NCI-H1105 treated with DMSO at 0.1 percent for 48 hours (cell line): Measurements from ENCODE around the gene CEBPE.
"Not testable (repeated sequence)": the region's sequence is repeated elsewhere in the genome, so short reads cannot be mapped to it uniquely, and the experiment has no call there.

Experiments used
- DNase-seq: peaks from one replicate; lab custom pipeline; 2025; lab: John Stamatoyannopoulos, UW

The CEBPE gene

DNA sequence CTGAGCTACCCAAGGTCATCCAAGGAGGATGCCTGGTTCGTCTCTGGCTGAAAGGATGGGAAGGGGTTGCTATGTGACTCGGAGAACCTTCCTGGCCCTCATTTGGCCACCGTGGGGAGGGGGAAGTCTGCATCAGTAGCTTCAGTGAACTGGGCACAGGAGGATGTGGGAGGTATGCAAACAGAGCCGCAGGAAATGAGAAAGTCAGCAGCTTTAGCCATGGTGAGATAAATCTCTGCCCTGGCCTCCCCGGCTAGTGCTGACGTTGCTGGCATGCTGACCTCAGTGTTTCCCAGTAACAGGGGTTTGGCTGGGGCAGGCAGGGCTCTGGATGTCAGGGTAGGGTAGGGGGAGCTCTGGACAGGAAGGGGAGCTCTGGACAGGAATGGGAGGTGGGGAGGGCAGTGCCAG lies 2.3 kb upstream of the CEBPE start:
- no peak for DNase-seq

DNA sequence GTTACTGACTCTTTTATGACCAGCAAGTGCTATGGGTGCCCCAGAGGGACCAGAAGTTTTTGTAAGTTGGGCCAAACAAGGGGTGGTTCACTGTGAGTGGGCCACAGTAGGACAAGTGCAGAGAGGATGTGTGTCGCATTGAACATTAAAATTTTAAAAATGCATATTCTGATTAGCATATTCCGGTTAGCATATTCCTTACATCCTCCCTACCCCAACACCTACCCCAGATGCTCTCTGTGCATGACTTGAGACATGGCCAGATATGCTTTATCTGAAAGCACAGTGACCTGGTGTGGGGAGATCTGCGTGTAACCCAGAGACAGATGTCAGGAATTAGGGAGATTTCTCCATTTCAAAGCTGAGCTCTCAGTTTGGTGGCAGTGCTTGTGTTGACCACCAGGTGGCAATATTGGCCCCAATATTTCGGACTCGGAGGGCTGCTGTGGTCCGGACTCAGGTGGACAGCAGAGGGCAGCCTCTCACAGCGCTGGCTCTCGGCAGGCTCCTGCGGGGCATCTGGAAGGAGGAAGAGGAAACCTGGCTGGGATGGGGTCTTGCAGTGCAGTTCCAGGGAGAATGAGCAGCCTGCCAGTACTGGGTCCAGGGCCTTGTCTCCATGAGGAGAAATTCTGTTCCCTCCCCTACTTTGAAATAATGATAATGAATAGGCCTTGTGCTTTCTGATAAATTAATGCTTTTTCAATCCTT lies 1.6 kb upstream of the CEBPE start:
- peak; percentile 81 for DNase-seq

DNA sequence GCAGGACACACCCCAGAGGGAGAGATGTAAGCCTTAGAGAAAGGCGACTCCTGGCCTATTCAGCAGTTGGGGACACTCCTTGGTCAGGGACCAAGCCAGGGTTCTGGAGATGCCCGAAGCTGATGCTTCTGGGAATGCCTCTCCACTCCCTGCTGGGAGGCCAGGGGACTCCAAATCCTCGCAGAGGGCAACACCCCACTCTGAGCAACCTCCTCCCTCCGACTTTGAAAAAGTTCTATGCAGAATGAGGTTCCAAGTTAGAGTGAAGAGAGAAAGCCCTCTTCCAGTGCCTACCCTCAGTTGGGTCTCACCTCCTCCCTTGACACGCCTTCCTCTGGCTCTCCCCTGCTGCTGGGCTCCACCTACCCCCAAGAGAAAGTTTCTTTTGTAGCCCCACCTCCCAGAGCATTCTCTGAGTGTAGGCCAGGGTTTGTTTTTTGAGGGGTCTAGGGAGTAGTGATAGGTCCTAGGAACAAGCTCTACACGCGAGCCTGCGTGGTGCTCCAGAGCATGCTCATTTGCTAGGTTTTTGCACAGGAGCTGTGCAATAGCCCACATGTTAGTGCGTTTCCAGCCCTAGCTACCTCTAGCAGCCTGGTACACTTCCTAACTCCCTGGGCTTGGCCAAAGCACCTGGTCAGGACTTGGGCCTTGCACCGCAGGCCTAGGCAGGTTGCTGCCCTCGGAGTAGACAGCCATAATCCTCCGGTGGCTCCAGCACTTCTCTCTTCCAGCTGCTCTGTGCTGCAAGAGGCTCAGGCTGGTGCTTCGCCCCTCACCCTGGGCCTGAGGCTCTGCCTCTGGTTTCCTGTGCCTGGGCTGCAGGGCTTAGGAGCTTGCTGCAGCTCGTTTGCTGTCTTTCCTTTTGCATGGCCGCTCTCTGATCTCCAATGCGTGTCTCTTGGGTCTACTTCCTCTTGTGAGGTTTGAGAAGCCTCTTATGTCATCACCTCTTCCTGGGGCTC lies 590 bp upstream of the CEBPE start:
- DNase-seq, result no peak

DNA sequence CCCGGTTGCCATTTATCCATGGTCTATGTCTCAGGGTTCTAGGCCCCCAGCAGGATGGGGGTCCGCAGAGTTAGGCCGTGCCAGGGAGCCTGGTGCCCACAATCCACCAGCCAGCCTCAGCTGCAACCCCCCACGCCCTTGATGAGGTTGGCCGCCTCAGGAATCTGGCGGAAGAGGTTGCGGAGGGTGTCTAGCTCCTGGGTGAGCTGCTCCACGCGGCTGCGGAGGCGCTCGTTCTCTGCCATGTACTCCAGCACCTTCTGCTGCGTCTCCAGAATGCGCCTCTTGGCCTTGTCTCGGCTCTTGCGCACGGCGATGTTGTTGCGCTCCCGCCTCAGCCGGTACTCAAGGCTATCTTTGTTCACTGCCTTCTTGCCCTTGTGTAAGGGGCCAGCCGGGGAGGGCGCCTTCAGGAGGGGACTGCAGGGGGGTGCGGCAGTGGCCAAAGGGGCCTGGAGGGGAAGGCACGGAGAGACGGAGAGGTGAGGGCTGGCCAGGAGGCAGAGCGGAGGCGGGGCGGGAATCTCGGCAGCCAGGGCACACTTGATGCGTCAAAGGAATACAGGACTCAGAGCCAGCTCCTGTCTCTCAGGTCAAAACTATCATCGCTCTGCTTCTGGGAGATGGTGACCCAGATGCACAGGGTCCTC lies 1.6 kb downstream of the CEBPE start:
- no peak for DNase-seq

- DNase-seq, result no peak
These were observed 3.1 kb downstream of the CEBPE start for GRCh38 chr14:23115918-23116317.

DNA sequence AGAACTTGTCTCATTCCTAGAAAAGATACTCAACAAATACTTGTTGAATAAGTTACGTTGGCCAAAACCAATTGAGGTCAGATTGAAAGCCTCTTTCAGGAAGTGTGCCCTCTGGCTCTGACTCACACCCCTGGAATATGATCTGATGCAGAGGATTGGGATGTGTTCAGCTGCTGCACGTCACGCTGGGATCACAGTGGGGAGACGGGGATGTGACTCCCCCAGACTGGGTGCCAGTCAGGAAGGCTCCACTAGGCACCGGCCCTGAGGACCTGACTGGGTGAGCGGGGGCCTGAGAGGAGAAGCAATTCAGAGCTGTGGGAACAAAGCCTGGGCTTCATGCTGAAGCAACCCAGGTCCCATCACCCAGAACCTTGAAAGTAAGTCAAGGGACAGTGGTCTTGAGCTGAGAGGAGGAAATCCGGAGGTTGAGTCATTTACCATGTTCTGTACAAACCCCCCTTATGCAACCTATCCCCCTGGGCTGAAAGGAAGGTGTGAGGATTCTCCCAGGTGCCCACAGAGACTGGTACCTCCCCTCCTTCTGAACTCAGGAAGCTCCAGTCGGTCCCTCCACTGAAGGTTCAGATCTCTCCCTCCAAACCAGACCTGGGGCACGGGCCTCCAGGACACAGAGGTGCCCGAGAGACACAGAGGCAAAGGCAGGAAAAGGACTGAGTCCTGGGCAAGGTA lies 3.9 kb downstream of the CEBPE start:
- DNase-seq, result no peak

DNA sequence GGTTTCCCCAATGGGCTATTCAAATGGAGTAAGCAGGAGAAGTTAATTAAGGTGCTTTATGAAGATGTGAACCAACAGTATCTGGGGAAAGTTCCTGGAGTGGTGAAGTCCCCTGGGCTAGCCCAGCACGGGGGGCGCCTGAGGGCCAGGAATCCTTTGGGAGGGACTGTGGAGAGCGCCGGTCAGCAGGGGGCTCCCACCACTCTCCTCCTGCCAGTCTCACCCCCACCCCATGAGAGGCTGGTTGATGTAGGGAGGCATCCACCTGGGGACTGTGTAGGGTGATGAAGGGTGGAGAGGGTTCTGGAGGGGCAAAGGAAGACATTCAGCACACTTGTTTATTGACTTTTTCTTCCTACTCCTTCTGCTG lies 4.4 kb downstream of the CEBPE start:
- DNase-seq, result no peak

DNA sequence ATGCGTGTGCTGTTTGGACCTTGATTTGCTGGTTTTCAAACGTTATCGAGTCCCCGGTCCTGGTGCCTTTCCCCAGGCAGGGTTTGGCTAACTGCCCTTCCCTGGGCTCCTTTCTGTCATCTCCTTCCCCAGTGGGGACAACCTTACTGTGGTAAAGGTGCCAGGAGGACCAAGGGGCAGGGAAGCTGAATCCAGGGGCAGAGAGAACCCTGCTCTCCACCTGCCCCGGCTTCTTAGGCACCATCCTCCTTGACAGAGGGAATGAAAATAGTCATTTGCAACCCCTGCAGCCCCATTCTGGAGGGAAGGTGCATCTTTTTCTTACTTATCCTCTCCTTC lies 5.0 kb downstream of the CEBPE start:
- no peak for DNase-seq

GRCh38 chr14:23113431-23114119 lies 5.5 kb downstream of the CEBPE start:
- no peak for DNase-seq

DNA sequence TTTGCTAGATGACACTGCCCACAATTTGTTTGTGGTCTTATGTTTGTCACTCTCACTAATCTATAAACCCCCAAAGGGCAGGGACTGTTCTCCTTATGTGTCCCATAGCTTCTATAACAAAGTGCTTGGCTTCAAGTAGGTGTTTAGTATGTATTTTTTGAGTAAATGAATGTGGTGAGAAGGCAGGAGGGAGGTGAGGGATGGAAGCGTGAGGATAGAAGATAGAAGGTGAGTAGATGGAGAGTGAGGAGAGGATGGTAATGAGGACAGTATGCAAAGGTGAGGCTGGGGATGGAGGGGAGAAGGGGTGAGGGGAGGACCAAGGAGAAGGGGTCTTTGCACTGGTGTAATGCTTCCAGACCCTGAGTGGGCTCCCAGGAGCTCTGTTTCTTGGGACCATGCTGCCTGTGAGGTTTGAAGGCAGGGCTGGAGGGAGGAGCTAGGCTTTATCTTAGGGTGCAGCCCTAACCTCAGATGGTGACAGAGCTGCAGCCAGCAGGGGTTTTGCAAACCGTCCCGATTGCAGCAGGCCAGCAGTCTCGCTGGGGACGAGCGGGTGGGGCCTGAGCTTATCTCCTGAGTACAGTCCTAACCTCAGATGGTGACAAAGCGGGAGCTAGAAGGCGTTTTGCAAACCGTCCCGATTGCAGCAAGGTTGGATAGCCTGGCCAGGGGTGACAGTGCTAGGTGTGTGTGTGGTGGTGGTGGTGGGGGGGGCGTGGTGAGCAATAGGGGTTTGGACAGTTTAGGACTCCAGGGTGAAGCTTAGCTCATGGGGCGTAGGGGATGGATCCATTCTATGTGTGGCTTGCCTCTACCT lies 6.5 kb downstream of the CEBPE start:
- no peak for DNase-seq

DNA sequence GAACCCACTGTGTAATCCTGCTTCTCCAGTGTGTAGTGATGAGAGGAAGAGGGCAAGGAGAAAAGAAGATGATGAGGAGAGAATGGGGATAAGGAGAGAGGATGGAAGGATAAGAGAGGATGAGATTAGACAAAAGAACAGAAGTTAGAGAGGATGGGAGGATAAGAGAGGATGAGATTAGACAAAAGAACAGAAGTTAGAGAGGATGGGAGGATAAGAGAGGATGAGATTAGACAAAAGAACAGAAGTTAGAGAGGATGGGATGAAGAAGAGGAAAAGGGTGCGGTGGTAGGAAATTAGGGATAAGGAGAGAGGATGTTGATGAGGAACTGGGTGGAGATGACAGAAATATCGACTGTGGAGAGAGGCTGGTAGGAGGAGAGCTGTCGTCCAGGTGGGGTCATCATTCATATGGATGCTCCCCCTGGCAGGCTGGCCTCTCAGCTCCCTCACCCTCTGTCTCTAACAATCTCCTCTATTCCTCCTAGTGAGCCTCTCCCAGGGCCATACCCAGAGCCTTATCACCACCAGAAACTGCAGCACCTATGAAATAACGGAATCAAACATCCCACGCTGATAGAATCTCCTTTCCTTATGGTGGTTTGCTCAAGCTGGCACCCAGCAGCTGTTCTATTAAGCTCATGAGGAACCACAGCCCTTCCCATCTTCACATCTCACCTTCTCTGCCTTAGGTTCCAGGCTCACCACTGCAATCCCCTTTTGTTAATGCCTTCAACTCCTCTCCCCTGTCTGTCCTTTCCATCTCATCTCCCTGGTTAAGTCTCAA lies 8.3 kb downstream of the CEBPE start:
- DNase-seq, result no peak

- DNase-seq, result no peak
These were observed 9.3 kb downstream of the CEBPE start for GRCh38 chr14:23109769-23110168.

- DNase-seq, result not testable (repeated sequence)
These were observed 10.9 kb downstream of the CEBPE start for GRCh38 chr14:23108169-23108568.

GRCh38 chr14:23107620-23108019 lies 11.4 kb downstream of the CEBPE start:
- not testable (repeated sequence) for DNase-seq

GRCh38 chr14:23106747-23107045 lies 12.4 kb downstream of the CEBPE start:
- no peak for DNase-seq

DNA sequence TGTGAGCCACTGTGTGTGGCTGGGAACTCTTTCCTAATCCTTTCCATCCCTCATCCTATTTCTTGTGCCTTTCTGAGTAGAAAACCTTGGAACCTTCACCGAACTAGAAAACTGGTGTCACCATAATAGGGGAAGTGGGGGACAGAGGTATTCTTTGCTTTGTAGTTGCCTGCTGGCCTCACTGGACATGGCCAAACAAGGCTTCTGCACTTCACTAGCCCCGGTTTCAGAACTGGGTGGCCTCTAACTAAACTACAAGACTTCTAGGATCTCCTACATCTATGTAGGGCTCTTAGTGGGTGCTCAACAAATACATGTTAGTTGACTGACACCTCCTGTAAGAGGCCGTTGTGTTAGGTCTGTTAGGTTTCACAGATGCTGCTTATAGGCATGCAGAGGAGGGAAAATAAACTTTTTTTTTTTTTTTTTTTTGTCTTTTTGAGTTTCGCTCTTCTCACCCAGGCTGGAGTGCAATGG lies 13.7 kb downstream of the CEBPE start:
- no peak for DNase-seq

DNA sequence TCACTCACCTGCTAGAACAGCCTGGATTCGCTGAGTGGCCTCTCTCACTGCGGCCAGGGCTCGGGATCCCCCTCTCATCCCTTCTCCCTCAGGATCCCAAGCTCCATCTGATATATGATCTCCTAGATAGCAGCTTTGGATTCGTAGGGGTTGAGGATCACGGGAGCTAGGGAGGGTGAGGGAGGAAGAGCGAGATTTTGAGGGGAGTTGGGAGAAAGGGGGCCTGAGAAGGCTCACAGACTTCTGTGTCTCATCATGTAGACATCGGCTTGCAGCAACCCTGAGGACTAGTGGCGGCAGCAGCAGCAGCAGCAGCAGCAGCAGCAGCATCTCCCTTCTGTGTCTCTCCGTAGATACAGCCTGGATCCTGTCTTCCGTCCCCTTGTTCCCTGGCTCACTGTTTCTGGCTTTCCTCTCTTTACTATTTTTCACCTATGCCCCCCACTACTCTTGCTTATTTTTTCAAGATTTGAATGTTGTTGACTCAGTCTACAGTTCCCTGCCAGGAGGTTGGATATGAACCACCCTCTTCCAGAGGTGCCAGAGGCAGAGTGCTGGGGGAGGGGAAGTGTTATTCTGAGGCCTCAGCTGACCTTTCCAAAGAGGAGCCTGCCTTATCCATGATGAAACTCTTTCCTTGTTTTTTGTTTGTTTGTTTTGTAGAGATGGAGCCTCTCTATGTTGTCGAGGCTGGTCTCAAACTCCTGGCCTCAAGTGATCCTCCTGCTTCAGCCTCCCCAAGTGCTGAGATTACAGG lies 14.3 kb downstream of the CEBPE start, which contains the start of gene CIROP:
CIROP (minus strand) TSS at position 399 of the 757 bp plus-strand sequence; CDS start at position 330, 69 bp downstream.
- DNase-seq, result no peak

DNA sequence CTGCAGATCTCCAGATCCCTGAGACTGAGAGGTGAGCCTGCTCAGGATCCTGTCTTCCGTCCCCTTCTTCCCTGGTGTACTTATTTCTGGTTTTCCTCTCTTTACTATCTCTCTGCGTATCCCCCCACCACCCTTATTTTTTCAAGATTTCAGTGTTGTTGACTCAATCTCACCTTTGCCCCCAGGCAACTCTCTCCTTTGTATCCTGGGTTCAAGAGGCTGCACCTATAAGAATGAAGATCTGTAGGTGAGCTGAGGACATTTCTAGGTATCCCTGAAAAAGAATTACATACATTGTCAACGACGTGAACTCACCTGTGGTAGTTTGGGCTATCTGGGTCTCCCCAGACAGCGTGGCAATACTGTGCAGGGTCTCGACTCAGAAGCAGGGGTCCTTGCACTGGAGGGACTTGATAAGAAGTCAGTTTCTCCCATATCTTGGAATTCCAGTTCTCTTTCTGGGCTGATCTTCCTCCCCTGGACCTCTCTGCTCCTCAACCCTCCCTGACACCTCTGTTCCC lies 14.9 kb downstream of the CEBPE start:
- DNase-seq, result no peak

DNA sequence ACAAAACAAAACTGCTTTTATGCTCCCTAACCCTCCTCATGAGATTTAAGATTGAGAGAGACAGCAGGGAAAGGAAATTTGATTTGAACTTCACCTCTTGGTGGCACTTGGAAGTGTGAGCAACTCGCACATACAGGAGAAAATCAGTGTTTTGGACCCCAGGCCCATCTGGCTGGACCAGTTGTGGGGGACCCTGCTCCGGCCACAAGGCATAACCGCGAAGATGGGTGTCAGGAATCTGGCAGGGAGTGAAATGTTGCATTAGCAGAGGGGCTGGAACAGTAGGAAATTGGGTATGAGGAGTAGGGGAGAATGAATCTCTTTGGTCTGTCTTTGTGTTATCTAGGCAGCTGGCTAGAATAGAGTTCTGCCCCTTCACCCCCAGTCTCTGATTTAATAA lies 15.5 kb downstream of the CEBPE start:
- DNase-seq, result no peak
